SK-N-SH treated with all-trans-retinoic acid at 6 μM for 48 hours (cell line): Measurements from ENCODE around the gene ASTN2.

Source experiments
- ARNTL ChIP-seq: fragments of 450-650 bp; formaldehyde crosslinking; IDR thresholded peaks from 2 replicates; pipeline ENCODE4 v1.5.0; 2020; ENCODE audit warnings: low read depth, mild to moderate bottlenecking, moderate library complexity, borderline replicate concordance
- GLIS3 ChIP-seq: fragments of 250-450 bp; sonication (Bioruptor Pico); IDR thresholded peaks from 2 replicates; pipeline ENCODE4 v1.5.0; 2020; ENCODE audit warnings: mild to moderate bottlenecking, moderate library complexity
- PPARA ChIP-seq: fragments of 250-450 bp; sonication (Bioruptor Pico); IDR thresholded peaks from 2 replicates; pipeline ENCODE4 v1.5.0; 2020; ENCODE audit warnings: mild to moderate bottlenecking, borderline replicate concordance
- TCF4 ChIP-seq: fragments of 250-450 bp; sonication (Bioruptor Pico); IDR thresholded peaks from 2 replicates; pipeline ENCODE4 v1.8.0; 2021; ENCODE audit warnings: mild to moderate bottlenecking, moderate library complexity, borderline replicate concordance
- ZC3H10 ChIP-seq: fragments of 250-450 bp; sonication (Bioruptor Pico); IDR thresholded peaks from 2 replicates; pipeline ENCODE4 v1.5.1; 2021; ENCODE audit warnings: mild to moderate bottlenecking, moderate library complexity
- ZFP30 ChIP-seq: fragments of 450-650 bp; formaldehyde crosslinking; IDR thresholded peaks from 2 replicates; pipeline ENCODE4 v1.5.0; 2022; ENCODE audit warnings: mild to moderate bottlenecking, moderate library complexity
- ZNF8 ChIP-seq: fragments of 450-650 bp; formaldehyde crosslinking; IDR thresholded peaks from 2 replicates; pipeline ENCODE4 v1.5.0; 2020; ENCODE audit warnings: mild to moderate bottlenecking, moderate library complexity
- TF ChIP-seq, protein P1 (sequence below): fragments of 250-450 bp; sonication (Bioruptor Pico); IDR thresholded peaks from 2 replicates; pipeline ENCODE4 v1.5.1; 2020; ENCODE audit warnings: low read depth, mild to moderate bottlenecking, moderate library complexity
- TF ChIP-seq, protein P2 (sequence below): fragments of 250-450 bp; sonication (Bioruptor Pico); IDR thresholded peaks from 2 replicates; pipeline ENCODE4 v1.5.1; 2021; ENCODE audit warnings: mild to moderate bottlenecking, moderate library complexity

DNA sequence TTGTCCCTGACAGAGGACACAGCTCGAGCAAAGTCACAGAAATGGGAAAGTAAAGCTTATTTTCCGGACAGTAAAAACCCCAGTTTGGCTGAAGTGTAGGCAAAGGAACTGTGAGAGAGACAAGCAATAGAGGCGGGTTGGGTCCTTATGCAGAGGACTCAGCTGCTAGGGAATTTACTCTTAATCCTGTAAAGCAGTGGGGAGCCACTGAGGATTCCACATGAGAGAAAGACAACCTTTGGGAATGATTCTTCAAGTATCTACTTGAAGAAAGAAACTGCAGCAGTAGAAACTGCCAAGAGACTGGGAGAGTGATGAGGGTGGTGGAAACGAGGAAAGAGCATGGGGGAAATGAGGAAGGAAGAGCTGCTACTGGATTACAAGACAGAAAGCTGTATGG is 20.2 kb downstream of the ASTN2 start:
- no peak for TF ChIP-seq TCF4 (CRISPR knock-in tag)
- TF ChIP-seq ZNF8 (CRISPR knock-in tag): no peak
- no peak for TF ChIP-seq GLIS3
- no peak for TF ChIP-seq ZFP30 (CRISPR knock-in tag)
- TF ChIP-seq, protein P1, sequence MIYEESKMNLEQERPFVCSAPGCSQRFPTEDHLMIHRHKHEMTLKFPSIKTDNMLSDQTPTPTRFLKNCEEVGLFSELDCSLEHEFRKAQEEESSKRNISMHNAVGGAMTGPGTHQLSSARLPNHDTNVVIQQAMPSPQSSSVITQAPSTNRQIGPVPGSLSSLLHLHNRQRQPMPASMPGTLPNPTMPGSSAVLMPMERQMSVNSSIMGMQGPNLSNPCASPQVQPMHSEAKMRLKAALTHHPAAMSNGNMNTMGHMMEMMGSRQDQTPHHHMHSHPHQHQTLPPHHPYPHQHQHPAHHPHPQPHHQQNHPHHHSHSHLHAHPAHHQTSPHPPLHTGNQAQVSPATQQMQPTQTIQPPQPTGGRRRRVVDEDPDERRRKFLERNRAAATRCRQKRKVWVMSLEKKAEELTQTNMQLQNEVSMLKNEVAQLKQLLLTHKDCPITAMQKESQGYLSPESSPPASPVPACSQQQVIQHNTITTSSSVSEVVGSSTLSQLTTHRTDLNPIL: no peak
- TF ChIP-seq, protein P2, sequence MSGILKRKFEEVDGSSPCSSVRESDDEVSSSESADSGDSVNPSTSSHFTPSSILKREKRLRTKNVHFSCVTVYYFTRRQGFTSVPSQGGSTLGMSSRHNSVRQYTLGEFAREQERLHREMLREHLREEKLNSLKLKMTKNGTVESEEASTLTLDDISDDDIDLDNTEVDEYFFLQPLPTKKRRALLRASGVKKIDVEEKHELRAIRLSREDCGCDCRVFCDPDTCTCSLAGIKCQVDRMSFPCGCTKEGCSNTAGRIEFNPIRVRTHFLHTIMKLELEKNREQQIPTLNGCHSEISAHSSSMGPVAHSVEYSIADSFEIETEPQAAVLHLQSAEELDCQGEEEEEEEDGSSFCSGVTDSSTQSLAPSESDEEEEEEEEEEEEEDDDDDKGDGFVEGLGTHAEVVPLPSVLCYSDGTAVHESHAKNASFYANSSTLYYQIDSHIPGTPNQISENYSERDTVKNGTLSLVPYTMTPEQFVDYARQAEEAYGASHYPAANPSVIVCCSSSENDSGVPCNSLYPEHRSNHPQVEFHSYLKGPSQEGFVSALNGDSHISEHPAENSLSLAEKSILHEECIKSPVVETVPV (CRISPR knock-in tag): no peak
- no peak for TF ChIP-seq ARNTL (CRISPR knock-in tag)
- no peak for TF ChIP-seq ZC3H10
- no peak for TF ChIP-seq PPARA (CRISPR knock-in tag)
